ENCODE results near the gene RBMS2.

RBMS2 gene

GRCh38 chr12:56522411-56523193, 982 bp downstream of the RBMS2 start:
- TF ChIP-seq ZFP3 (CRISPR knock-in tag; IDR thresholded peaks at IDR 0.05) (no peak), RARB (CRISPR knock-in tag; IDR thresholded peaks at IDR 0.05) (no peak), ZNF8 (CRISPR knock-in tag; IDR thresholded peaks at IDR 0.05) (no peak; the same call in 1 of the 2 replicates), SNAI2 (CRISPR knock-in tag; IDR thresholded peaks at IDR 0.05) (no peak), CREB5 (CRISPR knock-in tag; IDR thresholded peaks at IDR 0.05; ENCODE audit: low read depth) (no peak), TSHZ2 (CRISPR knock-in tag; IDR thresholded peaks at IDR 0.05) (no peak), ARNTL (CRISPR knock-in tag; IDR thresholded peaks at IDR 0.05; ENCODE audit: borderline replicate concordance, low read depth) (no peak), BACH2 (CRISPR knock-in tag; IDR thresholded peaks at IDR 0.05; ENCODE audit: borderline replicate concordance) (no peak), ESRRG (CRISPR knock-in tag; IDR thresholded peaks at IDR 0.05) (no peak), CSDC2 (CRISPR knock-in tag; IDR thresholded peaks at IDR 0.05) (no peak), PPARA (CRISPR knock-in tag; IDR thresholded peaks at IDR 0.05; ENCODE audit: borderline replicate concordance) (no peak), GLIS3 (CRISPR knock-in tag; IDR thresholded peaks at IDR 0.05) (no peak), POU6F1 (CRISPR knock-in tag; IDR thresholded peaks at IDR 0.05; ENCODE audit: borderline replicate concordance, low read depth) (no peak), ZNF565 (CRISPR knock-in tag; conservative IDR thresholded peaks at IDR 0.05; ENCODE audit: low read depth) (no peak), TOX (CRISPR knock-in tag; IDR thresholded peaks at IDR 0.05; ENCODE audit: borderline replicate concordance) (no peak), OSR1 (CRISPR knock-in tag; IDR thresholded peaks at IDR 0.05) (no peak), ZFP30 (CRISPR knock-in tag; IDR thresholded peaks at IDR 0.05) (no peak), ZNF70 (CRISPR knock-in tag; IDR thresholded peaks at IDR 0.05) (no peak)
- TF ChIP-seq, protein P1, sequence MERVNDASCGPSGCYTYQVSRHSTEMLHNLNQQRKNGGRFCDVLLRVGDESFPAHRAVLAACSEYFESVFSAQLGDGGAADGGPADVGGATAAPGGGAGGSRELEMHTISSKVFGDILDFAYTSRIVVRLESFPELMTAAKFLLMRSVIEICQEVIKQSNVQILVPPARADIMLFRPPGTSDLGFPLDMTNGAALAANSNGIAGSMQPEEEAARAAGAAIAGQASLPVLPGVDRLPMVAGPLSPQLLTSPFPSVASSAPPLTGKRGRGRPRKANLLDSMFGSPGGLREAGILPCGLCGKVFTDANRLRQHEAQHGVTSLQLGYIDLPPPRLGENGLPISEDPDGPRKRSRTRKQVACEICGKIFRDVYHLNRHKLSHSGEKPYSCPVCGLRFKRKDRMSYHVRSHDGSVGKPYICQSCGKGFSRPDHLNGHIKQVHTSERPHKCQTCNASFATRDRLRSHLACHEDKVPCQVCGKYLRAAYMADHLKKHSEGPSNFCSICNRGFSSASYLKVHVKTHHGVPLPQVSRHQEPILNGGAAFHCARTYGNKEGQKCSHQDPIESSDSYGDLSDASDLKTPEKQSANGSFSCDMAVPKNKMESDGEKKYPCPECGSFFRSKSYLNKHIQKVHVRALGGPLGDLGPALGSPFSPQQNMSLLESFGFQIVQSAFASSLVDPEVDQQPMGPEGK (CRISPR knock-in tag; IDR thresholded peaks at IDR 0.05; ENCODE audit: borderline replicate concordance): no peak
- TF ChIP-seq, protein P2, sequence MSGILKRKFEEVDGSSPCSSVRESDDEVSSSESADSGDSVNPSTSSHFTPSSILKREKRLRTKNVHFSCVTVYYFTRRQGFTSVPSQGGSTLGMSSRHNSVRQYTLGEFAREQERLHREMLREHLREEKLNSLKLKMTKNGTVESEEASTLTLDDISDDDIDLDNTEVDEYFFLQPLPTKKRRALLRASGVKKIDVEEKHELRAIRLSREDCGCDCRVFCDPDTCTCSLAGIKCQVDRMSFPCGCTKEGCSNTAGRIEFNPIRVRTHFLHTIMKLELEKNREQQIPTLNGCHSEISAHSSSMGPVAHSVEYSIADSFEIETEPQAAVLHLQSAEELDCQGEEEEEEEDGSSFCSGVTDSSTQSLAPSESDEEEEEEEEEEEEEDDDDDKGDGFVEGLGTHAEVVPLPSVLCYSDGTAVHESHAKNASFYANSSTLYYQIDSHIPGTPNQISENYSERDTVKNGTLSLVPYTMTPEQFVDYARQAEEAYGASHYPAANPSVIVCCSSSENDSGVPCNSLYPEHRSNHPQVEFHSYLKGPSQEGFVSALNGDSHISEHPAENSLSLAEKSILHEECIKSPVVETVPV (CRISPR knock-in tag; IDR thresholded peaks at IDR 0.05): no peak
- peak; percentile 64 for ATAC-seq

DNA sequence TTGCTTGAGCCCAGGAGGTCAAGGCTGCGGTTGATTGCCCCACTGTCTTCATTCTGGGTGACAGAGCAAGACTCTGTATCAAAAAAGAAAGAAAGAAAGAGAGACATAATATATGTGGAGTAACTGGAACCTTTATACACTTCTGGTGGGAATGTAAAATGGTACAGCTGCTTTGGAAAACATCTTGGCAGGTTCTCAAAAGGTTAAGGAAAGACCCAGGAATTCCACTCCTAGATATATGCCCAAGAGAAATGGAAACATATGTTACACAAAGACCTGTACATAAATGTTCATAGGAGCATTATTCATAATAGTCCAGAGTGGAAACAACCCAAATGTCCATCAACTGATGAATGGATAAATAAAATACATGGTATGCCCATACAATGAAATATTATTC, 7.2 kb downstream of the RBMS2 start:
- ATAC-seq: no peak
- TF ChIP-seq GLIS3 (CRISPR knock-in tag; IDR thresholded peaks at IDR 0.05) (no peak), TCF4 (CRISPR knock-in tag; IDR thresholded peaks at IDR 0.05; ENCODE audit: borderline replicate concordance) (no peak), ZC3H10 (CRISPR knock-in tag; IDR thresholded peaks at IDR 0.05) (no peak), ZNF565 (CRISPR knock-in tag; conservative IDR thresholded peaks at IDR 0.05; ENCODE audit: low read depth) (no peak), ZFP30 (CRISPR knock-in tag; IDR thresholded peaks at IDR 0.05) (no peak), SNAI2 (CRISPR knock-in tag; IDR thresholded peaks at IDR 0.05) (no peak), BACH2 (CRISPR knock-in tag; IDR thresholded peaks at IDR 0.05; ENCODE audit: borderline replicate concordance) (no peak), POU6F1 (CRISPR knock-in tag; IDR thresholded peaks at IDR 0.05; ENCODE audit: borderline replicate concordance, low read depth) (no peak), CREB5 (CRISPR knock-in tag; IDR thresholded peaks at IDR 0.05; ENCODE audit: low read depth) (no peak), PPARA (CRISPR knock-in tag; IDR thresholded peaks at IDR 0.05; ENCODE audit: borderline replicate concordance) (no peak)
- TF ChIP-seq, protein P1 (CRISPR knock-in tag; IDR thresholded peaks at IDR 0.05; ENCODE audit: borderline replicate concordance): no peak
- TF ChIP-seq, protein P2 (CRISPR knock-in tag; IDR thresholded peaks at IDR 0.05): no peak
